ENCODE measurements around the gene ASCC1.
"Not testable (repeated sequence)": the region's sequence is repeated elsewhere in the genome, so short reads cannot be mapped to it uniquely, and the experiment has no call there.

Gene ASCC1

GRCh38 chr10:72218325-72218724 is 2.2 kb upstream of the ASCC1 start:
- Mint-ChIP-seq H3K9me3 (no peaks in the 10 kb centered on the region), H3K4me1 (peaks cover 58% of the 10 kb centered on the region), H3K27me3 (no peaks in the 10 kb centered on the region), H3K27ac (peak overlapping the region; percentile 96 to 97), H3K4me3 (peak overlapping the region; percentile 71 to 83)
- no peak for DNase-seq
- peak; percentile 60 for ATAC-seq

GRCh38 chr10:72211832-72212231 is 4.2 kb downstream of the ASCC1 start:
- ATAC-seq, H3K9me3 Mint-ChIP-seq, H3K27ac Mint-ChIP-seq, DNase-seq, H3K27me3 Mint-ChIP-seq: not testable (repeated sequence)
- H3K4me1 Mint-ChIP-seq: peaks cover 65% of the 10 kb centered on the region
- H3K4me3 Mint-ChIP-seq: peak overlapping the region in 1 of 2 donors; percentile 37

- H3K27me3 Mint-ChIP-seq, DNase-seq, H3K4me3 Mint-ChIP-seq, H3K9me3 Mint-ChIP-seq, ATAC-seq: not testable (repeated sequence)
- Mint-ChIP-seq H3K4me1 (peaks cover 64% of the 10 kb centered on the region), H3K27ac (peak overlapping the region in 1 of 2 donors; percentile 85)
Measured at GRCh38 chr10:72211381-72211780, 4.7 kb downstream of the ASCC1 start.

- H3K27ac Mint-ChIP-seq: peak overlapping the region; percentile 92
- H3K9me3 Mint-ChIP-seq, H3K27me3 Mint-ChIP-seq: not testable (repeated sequence)
- H3K4me3 Mint-ChIP-seq: peak overlapping the region; percentile 42 to 58
- DNase-seq: peak; percentile 19 to 51
- peaks cover 48% of the 10 kb centered on the region for H3K4me1 Mint-ChIP-seq
- peak; percentile 95 for ATAC-seq
Measured at GRCh38 chr10:72208526-72208925, 7.5 kb downstream of the ASCC1 start.

- no peak for ATAC-seq
- H3K27me3 Mint-ChIP-seq: no peaks in the 10 kb centered on the region
- H3K9me3 Mint-ChIP-seq: no peaks in the 10 kb centered on the region
- DNase-seq: no peak
- peaks cover 36% of the 10 kb centered on the region for H3K4me1 Mint-ChIP-seq
- H3K4me3 Mint-ChIP-seq: no peak overlapping the region
- H3K27ac Mint-ChIP-seq: peak overlapping the region in 1 of 2 donors; percentile 91
Measured at GRCh38 chr10:72206511-72207229, 9.4 kb downstream of the ASCC1 start.

- Mint-ChIP-seq H3K4me1 (peaks cover 19% of the 10 kb centered on the region), H3K9me3 (no peaks in the 10 kb centered on the region), H3K27me3 (no peaks in the 10 kb centered on the region), H3K4me3 (no peak overlapping the region), H3K27ac (peak overlapping the region in 1 of 2 donors; percentile 54)
- ATAC-seq: no peak
- DNase-seq: no peak
Measured at GRCh38 chr10:72204724-72205123, 11.4 kb downstream of the ASCC1 start.

GRCh38 chr10:72204296-72204695 is 11.8 kb downstream of the ASCC1 start:
- ATAC-seq: no peak
- Mint-ChIP-seq H3K27me3 (no peaks in the 10 kb centered on the region), H3K4me1 (peaks cover 14% of the 10 kb centered on the region), H3K27ac (no peak overlapping the region), H3K4me3 (no peak overlapping the region), H3K9me3 (no peaks in the 10 kb centered on the region)
- DNase-seq: no peak

GRCh38 chr10:72201293-72201692 is 14.8 kb downstream of the ASCC1 start:
- Mint-ChIP-seq H3K4me3 (no peak overlapping the region), H3K4me1 (no peaks in the 10 kb centered on the region), H3K27ac (no peak overlapping the region), H3K27me3 (no peaks in the 10 kb centered on the region), H3K9me3 (no peaks in the 10 kb centered on the region)
- ATAC-seq: no peak
- no peak for DNase-seq

- no peak for ATAC-seq
- Mint-ChIP-seq H3K4me1 (no peaks in the 10 kb centered on the region), H3K27me3 (no peaks in the 10 kb centered on the region), H3K4me3 (no peak overlapping the region), H3K9me3 (no peaks in the 10 kb centered on the region), H3K27ac (no peak overlapping the region)
- no peak for DNase-seq
Measured at GRCh38 chr10:72200883-72201282, 15.2 kb downstream of the ASCC1 start.

- H3K9me3 Mint-ChIP-seq: no peaks in the 10 kb centered on the region
- H3K27ac Mint-ChIP-seq: no peak overlapping the region
- no peaks in the 10 kb centered on the region for H3K27me3 Mint-ChIP-seq
Measured at GRCh38 chr10:72194949-72195348, 21.1 kb downstream of the ASCC1 start.

GRCh38 chr10:72186982-72187330 is 29.1 kb downstream of the ASCC1 start:
- H3K4me1 Mint-ChIP-seq: peaks cover 11% of the 10 kb centered on the region
- H3K9me3 Mint-ChIP-seq: peaks cover 7 to 9% of the 10 kb centered on the region in 2 donors
- no peak for DNase-seq
- no peaks in the 10 kb centered on the region for H3K27me3 Mint-ChIP-seq
- H3K4me3 Mint-ChIP-seq: no peak overlapping the region
- H3K27ac Mint-ChIP-seq: no peak overlapping the region
- no peak for ATAC-seq

More at GRCh38 chr10:72194949-72195348, 21.1 kb downstream of the ASCC1 start:
- DNase-seq (no peak), ATAC-seq (no peak)
- Mint-ChIP-seq H3K4me1 (no peaks in the 10 kb centered on the region), H3K4me3 (no peak overlapping the region)

- H3K27ac Mint-ChIP-seq: no peak overlapping the region
- ATAC-seq: no peak
- DNase-seq: no peak
Measured at GRCh38 chr10:72186258-72186981, 29.7 kb downstream of the ASCC1 start.

GRCh38 chr10:72184156-72184555 is 31.9 kb downstream of the ASCC1 start:
- Mint-ChIP-seq H3K4me1 (peaks cover 11% of the 10 kb centered on the region), H3K9me3 (peaks cover 7 to 9% of the 10 kb centered on the region in 2 donors), H3K4me3 (no peak overlapping the region), H3K27ac (no peak overlapping the region), H3K27me3 (no peaks in the 10 kb centered on the region)
- DNase-seq (no peak), ATAC-seq (no peak)

More at GRCh38 chr10:72186258-72186981, 29.7 kb downstream of the ASCC1 start:
- no peaks in the 10 kb centered on the region for H3K27me3 Mint-ChIP-seq
- no peak overlapping the region for H3K4me3 Mint-ChIP-seq
- H3K4me1 Mint-ChIP-seq: peaks cover 11% of the 10 kb centered on the region
- H3K9me3 Mint-ChIP-seq: peaks cover 7 to 9% of the 10 kb centered on the region in 2 donors

GRCh38 chr10:72177454-72177853 is 38.6 kb downstream of the ASCC1 start:
- Mint-ChIP-seq H3K4me3 (no peak overlapping the region), H3K9me3 (no peaks in the 10 kb centered on the region), H3K27ac (no peak overlapping the region), H3K27me3 (no peaks in the 10 kb centered on the region), H3K4me1 (no peaks in the 10 kb centered on the region)
- DNase-seq (no peak), ATAC-seq (no peak)

- no peak for DNase-seq
- H3K27ac Mint-ChIP-seq: no peak overlapping the region
- H3K4me1 Mint-ChIP-seq: no peaks in the 10 kb centered on the region
- no peak overlapping the region for H3K4me3 Mint-ChIP-seq
- H3K9me3 Mint-ChIP-seq: no peaks in the 10 kb centered on the region
- H3K27me3 Mint-ChIP-seq: no peaks in the 10 kb centered on the region
- no peak for ATAC-seq
Measured at GRCh38 chr10:72176701-72177100, 39.4 kb downstream of the ASCC1 start.

GRCh38 chr10:72175149-72175548 is 40.9 kb downstream of the ASCC1 start:
- DNase-seq (no peak), ATAC-seq (no peak)
- Mint-ChIP-seq H3K4me3 (no peak overlapping the region), H3K4me1 (peaks cover 6% of the 10 kb centered on the region), H3K27me3 (no peaks in the 10 kb centered on the region), H3K27ac (no peak overlapping the region), H3K9me3 (no peaks in the 10 kb centered on the region)
